ENCODE measurements around the gene CRNN.

CRNN gene

DNA sequence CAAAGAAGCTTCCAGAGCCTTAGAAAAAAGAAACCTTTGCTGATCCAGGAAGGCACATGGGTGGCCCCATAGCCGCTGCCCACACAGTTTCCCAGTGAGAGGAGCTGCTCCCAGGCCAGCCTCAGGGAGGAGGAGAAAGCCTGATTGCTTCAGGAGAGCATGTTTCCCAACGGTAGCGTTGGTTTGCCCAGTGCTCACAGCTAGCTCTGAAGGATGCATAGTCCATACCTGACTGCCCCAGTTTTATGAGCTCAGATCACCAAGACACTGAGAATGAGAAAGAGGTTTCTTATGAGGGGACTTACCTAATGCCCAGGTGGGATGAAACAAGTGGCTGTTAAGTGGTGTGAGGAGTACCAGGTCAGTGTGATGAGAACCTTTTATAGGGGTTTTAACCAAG, at the start of gene CRNN:
Gene CRNN, minus strand, starts transcription at position 355 of the 400 bp plus-strand sequence. CDS start 2,030 bp downstream, outside the sequence.
- no peak for DNase-seq

- no peak for DNase-seq
These were observed 48.6 kb upstream of the CRNN start for GRCh38 chr1:152462636-152463035.

GRCh38 chr1:152461544-152461943, 47.5 kb upstream of the CRNN start:
- peak; percentile 82 for DNase-seq

DNA sequence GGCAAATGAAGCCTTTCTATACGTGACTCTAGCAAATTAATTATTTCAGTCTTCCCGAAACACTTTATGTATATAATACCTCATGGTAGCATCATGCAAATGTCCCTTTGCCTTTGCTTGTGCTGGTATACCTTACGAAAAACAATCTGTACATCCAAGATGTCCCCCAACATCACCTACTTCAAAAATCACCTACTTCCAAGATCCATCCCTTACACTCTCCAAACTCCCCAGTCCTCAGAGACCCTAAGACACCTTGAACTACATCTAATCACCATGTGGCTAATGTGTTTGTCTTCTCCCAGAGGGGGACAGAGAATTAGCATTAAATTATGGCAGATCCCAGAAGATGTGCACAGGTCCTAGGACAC, 46.5 kb upstream of the CRNN start:
- no peak for DNase-seq

DNA sequence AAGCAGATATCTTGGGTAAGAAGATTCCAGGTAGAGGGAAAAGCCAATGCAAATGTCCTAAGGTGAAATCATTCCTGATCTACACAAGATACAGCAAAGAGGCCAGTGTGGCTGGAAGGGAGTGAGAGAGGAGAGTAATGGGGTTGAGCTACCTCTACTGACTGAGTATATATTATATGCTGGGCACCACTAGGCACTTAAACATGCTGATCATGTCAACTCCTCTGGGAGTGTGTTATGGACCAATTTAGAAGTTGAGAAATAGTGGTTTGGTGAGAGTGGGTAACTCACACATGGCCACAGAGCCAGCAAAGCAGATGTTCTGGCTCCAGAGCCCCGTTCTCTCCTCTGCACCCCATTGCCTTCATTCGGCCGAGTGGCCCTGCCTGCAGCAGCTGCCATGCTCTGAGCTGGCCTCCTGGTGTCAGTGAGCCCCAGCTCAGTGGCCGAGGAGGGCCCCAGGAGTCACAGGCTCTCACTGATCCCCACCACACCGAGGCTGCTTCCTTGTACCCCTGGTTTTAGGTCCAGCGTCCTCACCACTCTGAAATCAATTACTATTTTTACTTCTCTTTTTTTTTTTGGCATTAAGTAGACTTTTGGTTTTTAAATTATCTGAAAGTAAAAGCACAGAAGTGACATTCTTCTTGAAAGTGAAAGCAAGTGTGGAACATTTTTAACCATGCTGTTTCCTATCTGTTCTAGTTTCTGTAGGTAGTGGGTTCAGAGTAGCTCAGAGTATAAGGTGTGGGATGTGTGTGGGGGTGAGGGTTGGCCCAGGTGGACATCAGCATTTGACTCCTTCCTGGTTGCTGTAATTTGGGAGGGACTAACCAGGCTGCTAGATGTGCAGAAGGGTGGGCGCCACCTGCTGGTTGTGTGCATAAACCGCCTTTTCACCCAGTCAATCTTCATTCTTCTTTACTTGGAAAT, 45.8 kb upstream of the CRNN start:
- DNase-seq, result peak; percentile 56

DNA sequence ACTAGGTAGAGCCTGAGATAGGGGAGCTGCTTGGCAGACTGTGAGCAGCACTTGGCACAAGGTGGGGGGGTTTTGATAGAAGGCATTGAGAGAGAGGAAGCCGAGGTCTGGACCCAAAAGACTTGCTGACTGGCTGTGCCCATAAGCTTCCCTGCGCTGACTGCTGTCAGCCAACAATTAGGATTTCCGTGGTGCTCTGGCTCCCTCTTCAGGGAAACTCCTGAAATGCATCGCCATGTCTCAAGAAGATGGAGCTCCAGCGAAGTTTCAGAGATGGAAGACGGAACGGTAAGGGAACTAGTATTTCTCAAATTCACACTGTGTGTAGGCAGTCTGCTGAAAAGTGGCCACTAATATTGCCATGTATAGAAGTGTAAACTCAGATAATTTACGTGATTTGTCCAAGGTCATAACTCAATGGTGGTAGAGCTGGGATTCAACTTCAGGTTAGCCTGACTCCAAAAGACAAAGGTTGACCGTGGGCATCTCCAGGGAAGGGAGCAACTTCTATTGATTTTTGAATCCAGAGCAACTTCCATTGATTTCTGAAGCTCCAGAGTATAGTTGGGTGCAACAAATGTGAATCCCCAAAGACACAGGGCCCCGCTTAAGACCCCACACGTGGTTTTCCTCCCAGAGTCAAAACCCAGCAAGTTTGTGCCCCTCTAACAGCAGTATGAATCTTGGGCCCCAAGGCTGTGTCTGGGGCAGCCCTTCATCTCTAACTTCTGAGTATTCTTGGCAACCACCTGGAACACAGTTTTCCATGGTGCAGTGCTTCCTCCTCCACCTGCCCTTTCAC, 44.5 kb upstream of the CRNN start:
- DNase-seq, result peak; percentile 93

DNA sequence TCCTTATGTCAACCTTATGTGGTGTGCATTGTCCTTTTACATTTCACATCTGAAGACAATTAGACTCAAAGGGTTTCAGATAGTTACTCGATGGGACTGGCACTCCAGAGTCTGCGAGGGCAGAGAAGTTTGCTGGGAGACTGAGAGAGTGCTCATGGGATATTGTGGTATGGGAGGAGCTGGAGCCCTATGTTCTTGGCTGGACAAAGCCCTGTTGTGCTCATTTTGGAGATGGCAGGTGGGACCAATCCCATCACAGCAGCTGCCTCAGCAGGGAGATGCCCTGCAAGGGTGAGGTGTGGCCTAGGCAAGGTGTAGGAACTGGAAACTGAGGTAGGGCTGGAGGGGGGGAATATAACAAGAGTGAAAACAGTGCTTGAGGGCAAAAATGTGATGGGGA, 43.5 kb upstream of the CRNN start:
- DNase-seq, result no peak

DNA sequence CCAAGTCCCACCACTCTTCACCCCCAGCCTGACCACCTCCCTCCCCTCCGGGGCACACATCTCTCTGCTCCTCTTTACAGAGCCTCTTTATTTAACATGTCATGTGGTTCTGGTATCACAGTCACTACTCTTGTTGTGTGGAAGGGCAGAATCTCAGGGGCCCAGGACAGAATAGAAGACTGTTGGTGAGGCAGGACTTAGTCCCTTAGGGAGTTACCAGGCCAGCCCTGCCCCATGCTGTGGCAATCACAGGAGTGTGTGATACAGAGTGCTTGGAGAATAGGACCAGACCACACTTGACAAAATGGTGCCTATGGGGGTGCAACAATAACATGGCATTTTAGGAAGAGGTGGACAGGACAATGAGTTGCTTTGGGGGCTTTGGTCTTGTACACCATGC, 43.0 kb upstream of the CRNN start:
- no peak for DNase-seq

- no peak for DNase-seq
These were observed 37.2 kb upstream of the CRNN start for GRCh38 chr1:152451254-152451653.

- no peak for DNase-seq
These were observed 35.6 kb upstream of the CRNN start for GRCh38 chr1:152449661-152450060.

GRCh38 chr1:152448496-152448895, 34.4 kb upstream of the CRNN start:
- no peak for DNase-seq

- DNase-seq, result no peak
These were observed 34.0 kb upstream of the CRNN start for GRCh38 chr1:152448095-152448494.

DNA sequence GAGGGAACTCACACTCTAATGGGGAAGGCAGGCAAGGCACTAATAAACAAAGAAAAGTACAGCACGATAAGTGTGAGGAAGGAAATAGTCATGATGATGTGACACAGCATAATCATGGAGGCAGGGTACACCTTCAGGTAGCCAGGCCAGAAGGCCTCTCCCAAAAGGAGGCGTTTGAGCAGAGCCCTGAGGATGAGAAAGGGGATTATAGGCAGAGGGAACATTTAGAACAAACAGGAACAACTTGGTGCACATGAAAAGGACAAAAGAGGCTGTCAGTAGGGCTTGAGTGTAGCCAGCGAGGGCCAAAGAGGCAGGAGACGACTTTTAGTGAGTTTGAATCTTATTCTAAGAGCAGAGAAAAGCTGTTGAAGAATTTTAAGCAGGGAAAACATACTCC, 33.4 kb upstream of the CRNN start:
- DNase-seq, result no peak

- DNase-seq, result no peak
These were observed 30.0 kb upstream of the CRNN start for GRCh38 chr1:152444045-152444444.

DNA sequence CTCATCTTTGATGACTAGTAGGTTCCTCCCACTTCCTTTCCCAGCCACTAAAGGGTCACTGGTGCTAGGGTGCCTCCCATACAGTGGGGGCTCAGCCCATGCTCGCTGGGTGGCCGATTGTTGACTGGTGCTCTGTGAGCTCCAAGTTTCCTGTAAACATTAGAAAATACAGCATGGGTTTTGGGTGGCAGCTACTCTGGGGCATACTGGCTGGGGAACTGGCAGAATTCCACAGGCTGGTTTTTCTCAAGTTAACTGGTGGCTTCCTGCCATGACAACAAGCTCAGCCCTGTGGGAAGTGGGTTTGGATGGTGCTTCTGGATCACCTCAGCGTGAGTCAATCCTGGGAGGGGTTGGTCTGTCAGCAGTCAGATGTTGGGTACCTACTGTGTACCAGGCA, 28.7 kb upstream of the CRNN start:
- DNase-seq, result no peak

DNA sequence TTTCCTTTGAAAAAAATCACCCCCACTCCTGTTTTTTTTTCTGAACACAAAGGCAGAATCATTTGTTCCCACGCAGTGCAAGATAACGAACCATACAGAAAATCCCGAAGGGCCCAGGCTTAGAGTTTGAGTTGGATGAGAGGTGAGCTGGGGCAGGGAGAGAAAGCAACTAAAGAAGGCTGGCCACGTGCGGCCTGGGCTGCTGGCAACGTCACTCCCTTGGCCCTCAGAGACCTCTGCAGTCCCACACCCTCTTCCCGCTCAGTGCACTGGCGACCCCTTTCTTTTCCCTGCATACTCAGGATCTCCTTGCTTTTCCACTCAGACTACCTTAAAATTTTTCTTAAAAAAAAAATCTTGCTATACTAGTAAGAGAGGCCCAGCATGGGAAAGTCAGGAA, 28.2 kb upstream of the CRNN start:
- no peak for DNase-seq

GRCh38 chr1:152441756-152442155, 27.7 kb upstream of the CRNN start:
- DNase-seq, result no peak

DNA sequence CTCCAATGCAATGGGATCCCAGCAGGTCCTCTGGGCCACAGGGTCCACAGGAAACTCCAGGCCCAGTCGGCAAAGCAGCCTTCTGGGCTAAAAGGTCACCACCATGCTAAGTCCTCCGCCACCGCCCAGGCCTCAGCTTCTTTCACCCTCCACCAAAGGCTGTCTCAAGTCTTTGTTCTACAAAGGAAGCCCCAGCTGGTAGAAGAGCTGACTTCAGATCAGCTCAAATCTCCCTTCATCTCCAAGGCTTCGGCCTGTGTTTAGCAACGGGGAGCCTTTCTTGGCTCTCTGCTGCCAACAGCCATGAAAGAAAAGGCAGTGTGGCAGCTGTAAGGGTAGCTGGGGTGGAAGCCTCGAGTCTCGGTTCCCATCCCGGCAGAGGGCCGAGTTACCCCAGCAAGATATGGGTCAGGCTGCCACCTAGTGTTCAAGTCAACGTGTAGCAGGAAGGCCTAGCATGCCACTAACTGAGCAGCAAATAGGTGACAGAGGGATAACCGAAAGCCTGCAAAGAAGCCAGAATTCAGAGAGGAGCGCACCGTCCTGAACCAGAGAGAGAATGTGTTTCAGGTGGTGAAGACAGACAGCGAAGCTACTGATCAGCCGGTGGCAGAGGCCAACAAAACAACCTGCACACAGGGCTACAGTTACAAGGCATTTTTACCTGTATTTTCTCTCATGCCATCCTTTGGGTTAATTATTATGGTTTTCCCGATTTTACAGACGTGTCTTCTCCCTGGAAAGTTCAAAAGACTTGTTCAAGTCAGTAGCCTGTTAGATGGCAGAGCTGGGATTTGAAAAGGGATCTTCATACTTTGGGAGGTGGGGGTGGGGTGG, 26.8 kb upstream of the CRNN start:
- peak; percentile 86 for DNase-seq

DNA sequence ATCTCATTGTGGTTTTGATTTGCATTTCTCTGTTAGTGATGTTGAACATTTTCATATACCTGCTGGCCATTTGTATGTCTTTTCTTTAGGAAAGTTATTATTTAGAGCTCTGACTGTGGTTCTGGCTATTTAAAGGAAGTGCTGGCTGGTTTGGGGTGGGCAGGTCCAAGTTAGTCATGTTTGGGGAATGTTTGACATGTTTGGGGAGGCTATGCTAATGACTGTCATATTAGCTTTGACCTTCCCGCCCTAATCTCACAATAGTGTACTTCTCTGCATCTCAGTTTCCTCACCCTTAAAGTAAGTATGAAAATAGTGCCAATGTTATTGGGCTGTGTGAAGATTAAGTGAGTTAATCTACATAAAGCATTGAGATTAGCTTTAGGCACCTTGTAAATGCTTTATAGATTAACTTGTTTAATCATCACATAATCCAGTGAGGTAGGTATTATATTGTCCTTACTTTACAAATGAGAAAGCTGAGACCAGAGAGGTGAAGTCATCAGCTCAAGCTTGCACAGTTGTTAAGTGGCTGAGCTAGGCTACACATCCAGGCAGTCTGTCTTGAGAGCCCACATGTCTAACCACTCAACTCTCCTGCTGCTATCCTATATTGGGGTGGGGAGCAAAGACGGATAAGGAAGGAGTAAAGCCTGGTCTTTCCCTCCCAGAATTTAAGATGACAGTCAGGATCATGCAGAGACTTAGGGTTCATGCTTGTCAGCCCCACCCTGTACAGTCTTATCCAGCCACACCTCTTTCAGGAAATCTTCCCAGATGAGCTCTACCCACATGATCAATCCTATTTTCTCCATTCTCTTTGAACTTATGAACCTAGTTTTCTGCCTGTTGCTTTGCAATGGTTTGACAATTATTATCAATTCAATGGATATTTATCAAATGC, 22.8 kb upstream of the CRNN start:
- no peak for DNase-seq

DNA sequence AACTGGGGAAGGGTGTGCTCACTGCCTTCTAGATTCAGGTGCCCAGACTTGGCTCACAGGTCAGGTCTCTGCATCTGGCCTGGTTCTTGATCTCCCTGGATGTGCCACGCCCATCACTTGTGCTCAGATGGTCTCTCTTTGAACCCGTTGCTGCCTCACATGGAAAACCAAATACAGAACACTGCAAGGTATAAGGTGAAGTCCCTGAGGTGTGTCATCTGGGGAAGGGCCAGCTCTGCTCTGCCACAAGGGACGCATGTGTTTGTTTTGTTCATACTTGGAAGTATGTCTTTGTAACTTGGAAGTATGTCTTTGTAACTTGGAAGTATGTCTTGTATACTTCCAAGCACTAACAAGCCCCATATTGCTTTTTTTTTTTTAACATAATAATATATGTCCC, 13.4 kb upstream of the CRNN start:
- no peak for DNase-seq

- DNase-seq, result no peak
These were observed 12.7 kb upstream of the CRNN start for GRCh38 chr1:152426731-152427130.

DNA sequence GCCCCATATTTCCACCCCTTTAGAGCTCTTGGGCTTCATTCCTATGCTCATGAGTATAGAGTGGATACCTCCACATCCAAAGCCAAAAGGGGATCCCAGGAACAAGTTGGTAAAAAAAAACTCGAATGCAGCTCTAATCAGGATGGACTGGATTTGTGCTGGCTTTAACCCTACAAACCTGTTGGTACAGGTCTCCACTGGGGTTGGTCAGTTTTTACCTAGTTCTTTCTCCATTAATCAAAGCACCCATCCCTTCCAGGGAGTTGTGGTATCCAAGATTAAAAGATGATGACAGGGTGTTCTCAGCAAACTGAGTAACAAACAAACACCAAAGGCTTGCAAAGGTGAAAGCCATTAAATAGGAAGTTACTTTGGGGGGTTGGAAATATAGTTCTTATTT, 5.9 kb upstream of the CRNN start:
- no peak for DNase-seq

All from eye (tissue), 1 donor.